NCI-H82 treated with DMSO at 0.1 percent for 48 hours (cell line): ENCODE measurements around the gene SVOPL.

Source experiments
- DNase-seq: peaks from one replicate; lab custom pipeline; 2025; ENCODE audit not compliant: unreplicated experiment; lab: John Stamatoyannopoulos, UW

SVOPL gene

GRCh38 chr7:138565451-138566114 is 135.6 kb downstream of the SVOPL start:
- DNase-seq, result no peak

GRCh38 chr7:138565071-138565450 is 136.1 kb downstream of the SVOPL start:
- DNase-seq, result no peak

- DNase-seq, result no peak
Observed at GRCh38 chr7:138564365-138564764, 136.8 kb downstream of the SVOPL start.

GRCh38 chr7:138563808-138564207 is 137.4 kb downstream of the SVOPL start:
- DNase-seq, result no peak

GRCh38 chr7:138559448-138559847 is 141.7 kb downstream of the SVOPL start:
- DNase-seq, result no peak

GRCh38 chr7:138556771-138557484 is 144.2 kb downstream of the SVOPL start:
- DNase-seq, result no peak

GRCh38 chr7:138555684-138556083 is 145.5 kb downstream of the SVOPL start:
- DNase-seq, result no peak

GRCh38 chr7:138554674-138555073 is 146.5 kb downstream of the SVOPL start:
- DNase-seq, result no peak

- DNase-seq, result no peak
Observed at GRCh38 chr7:138553805-138554204, 147.4 kb downstream of the SVOPL start.

GRCh38 chr7:138551102-138551501 is 150.1 kb downstream of the SVOPL start:
- no peak for DNase-seq

GRCh38 chr7:138550337-138550736 is 150.8 kb downstream of the SVOPL start:
- DNase-seq, result no peak

- no peak for DNase-seq
Observed at GRCh38 chr7:138549082-138549481, 152.1 kb downstream of the SVOPL start.

- no peak for DNase-seq
Observed at GRCh38 chr7:138546829-138547228, 154.3 kb downstream of the SVOPL start.

- DNase-seq, result no peak
Observed at GRCh38 chr7:138546064-138546619, 155.0 kb downstream of the SVOPL start.

- no peak for DNase-seq
Observed at GRCh38 chr7:138545123-138545522, 156.0 kb downstream of the SVOPL start.
